ENCODE results near the gene PRKAG2.

PRKAG2 gene

DNA sequence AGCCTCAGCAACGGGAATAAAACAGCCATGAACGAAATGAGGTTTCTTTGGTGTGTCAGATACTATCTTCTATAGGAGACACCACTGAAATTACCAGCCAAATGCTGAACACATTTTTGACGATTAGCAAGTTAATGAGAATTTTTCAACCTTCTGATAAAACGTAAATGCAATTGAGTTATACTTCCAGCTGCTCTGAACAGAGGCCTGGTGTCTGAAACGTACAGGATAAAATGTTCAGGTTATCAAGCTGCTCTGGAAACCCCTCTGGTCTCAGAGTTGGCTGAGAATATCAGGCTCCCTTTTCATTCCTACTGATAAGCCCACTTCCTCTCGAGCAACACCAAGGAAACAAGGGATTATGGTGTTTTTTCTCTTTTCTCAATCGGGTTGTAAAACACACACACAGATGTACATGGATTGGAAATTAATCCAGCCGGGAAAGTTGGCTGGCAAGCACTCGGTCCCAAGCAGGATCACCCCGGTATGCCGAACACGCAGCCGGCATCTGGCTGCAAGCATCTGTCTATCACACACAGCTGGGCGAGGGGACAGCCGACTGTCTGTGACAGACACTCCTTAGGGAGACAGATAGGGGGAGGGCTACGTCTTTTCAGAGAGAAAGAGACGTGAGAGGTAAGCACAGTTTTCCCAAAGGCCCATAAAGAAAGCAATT is 171.8 kb downstream of the PRKAG2 start:
- DNase-seq: no peak

DNA sequence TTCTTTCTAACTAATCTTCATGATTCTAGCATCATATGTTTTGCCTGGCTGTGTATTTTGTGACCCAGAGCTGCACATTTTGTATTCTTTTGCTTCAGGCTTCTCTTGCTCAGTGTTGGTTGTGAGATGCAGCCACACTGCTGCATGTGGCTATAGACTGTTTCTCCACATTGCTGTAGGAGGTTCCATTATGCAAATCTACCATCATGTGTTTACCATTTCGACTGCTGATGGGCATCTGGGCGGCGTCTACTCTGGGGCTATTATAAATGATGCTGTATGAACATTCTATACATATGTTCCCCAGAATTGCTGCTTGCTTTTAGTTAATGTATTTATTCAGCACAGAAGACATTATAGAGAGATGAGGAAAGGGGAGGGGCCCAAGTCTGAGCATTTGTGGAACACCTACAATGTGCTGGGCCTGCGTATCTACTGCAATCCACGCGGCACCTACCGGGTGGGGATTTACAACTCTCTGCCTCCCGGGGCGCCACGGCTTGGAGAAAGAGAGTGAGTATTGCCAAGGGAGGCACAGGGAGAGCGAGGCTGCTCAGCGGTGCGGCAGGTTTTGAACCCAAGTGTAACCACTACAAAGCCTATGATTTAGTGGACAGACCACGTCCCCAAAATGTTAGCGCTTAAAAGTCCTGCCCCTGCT is 172.5 kb downstream of the PRKAG2 start:
- no peak for DNase-seq

DNA sequence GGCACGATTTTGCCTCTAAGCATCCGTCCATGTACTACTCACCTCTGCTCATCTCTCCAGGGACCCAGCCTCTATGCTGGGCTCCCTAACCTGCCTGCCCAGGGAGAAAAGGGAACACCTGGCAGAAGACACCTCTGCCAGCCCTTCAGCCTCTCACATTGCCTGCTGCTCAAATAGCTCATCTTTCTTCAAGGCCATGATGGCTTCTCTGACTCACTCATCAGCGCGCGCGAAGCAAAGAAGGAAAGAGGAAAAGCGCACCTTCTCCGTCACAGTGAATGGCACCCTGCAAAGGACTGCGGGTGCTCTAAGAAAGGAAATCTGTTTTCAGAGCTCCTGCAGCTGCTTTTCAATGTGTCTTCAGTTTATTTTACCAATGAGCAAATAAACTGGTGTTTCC is 174.0 kb downstream of the PRKAG2 start:
- DNase-seq: no peak

DNA sequence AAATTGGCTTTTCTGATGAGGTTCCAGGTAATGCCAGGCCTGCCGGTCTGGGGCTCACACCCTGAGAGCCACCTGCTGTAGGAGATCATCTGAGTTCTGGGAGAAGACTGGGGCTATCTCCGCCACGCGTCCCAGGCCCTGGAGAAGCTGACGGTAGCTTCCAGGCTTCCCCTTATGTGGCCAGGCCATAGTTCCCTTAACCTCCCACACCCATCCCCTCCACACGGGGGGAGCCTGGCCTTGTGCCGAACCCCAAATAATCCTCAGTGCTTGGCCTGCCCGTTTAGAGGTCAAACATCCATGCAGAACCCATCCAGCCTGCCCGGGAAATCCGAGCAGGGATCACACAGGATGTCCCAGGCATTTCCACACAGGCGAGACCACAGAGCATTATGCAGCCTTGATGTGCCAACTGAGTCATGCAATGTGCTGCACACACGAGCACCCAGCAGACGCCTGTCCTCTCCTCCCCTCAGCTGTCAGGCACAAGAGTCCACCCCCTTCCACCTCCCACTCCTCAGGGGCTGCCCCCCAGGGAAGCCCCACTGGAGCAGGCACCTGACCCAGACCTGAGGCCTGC is 176.2 kb downstream of the PRKAG2 start:
- no peak for DNase-seq

DNA sequence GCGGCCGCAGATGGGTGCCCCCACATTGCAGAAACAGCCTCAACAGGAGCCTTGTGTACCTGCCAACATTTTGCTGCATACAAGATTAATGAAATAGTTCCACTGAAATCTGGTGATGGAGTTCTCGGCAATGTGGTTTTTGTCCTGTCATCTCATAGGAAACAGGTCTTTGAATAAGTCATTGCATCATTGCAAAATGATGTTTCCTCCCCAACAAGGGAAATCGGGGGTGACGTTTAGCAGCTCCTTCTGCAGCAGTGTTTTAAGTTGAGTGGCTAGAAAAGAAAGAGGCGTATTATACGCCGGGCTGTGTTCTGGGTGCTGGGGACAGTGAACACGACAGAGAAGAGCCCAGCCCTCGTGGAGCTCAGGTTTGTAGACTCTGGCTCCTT is 177.0 kb downstream of the PRKAG2 start:
- no peak for DNase-seq

DNA sequence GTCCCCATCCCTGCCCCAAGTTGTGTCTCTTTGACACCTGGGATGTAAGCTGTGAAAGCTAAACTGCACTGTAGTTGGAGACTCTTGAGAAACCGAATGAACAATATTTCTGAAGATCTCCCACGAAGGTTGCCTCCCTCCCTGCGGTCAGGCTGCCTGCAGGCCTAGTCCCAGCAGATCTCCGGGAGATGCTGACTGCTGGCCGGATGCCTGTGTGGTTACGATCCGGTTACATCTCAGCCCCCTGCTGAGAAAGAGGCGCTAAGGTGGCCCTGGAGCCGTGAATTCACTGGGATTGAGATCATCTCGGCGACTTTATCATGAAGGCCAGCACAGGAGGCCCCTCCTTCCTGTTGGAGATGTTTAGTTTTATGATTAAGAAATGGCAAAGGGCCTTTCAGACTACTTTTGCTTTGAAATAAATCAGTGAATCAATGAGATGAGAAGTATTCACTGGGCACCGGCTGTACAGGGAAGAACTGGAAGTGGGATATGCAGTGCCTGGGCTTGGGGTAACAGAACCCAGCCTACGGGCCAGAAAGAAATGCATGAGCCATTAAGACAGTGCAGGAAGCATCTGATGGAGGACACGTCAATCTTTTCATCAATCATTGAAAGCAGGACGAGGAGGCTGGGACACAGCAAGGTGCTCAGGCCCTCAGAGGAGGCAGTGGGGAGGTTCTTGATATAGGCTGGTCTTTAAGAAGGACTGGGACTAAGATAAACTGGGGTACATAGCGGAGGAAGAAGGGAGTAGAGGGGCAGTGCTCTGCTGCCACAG is 177.6 kb downstream of the PRKAG2 start:
- DNase-seq: no peak

DNA sequence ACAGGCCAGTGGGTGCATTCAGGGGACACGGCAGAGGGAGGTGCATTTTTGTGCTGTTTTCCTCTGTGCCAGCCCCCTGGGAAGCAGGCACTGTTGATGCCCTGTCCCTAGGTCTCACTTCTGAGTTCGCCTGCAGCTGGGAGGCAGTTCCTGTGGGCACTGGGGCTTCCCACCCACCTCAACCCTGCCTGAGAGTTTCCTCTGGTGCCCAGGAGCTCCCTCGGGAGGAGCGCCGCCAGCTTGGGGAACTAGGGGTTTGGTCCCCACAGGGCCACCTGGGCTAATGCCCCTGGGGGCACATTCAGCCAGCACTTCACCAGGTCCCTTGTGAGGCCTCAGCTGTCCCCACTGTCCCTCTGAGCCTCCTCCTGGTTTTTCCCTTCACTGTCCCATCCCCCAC is 179.0 kb downstream of the PRKAG2 start:
- DNase-seq: no peak

DNA sequence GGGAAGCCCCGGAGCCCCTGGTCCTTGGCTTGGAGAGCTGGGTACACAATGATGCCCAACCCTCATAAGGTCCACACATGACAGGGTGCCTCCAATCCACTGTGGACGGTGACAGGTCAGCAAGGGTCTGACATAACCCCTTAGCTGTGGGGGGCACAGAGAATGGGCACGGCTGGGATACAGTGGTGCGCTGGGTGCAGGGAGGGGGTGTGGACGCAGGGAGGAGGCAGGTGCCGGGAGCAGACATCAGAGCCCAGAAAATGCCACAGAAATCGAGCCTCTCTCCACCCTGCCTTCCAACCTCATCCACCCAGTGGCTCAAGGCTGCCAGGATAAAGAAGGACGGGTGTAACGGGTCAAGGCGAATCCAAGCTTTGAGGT is 179.4 kb downstream of the PRKAG2 start:
- no peak for DNase-seq

DNA sequence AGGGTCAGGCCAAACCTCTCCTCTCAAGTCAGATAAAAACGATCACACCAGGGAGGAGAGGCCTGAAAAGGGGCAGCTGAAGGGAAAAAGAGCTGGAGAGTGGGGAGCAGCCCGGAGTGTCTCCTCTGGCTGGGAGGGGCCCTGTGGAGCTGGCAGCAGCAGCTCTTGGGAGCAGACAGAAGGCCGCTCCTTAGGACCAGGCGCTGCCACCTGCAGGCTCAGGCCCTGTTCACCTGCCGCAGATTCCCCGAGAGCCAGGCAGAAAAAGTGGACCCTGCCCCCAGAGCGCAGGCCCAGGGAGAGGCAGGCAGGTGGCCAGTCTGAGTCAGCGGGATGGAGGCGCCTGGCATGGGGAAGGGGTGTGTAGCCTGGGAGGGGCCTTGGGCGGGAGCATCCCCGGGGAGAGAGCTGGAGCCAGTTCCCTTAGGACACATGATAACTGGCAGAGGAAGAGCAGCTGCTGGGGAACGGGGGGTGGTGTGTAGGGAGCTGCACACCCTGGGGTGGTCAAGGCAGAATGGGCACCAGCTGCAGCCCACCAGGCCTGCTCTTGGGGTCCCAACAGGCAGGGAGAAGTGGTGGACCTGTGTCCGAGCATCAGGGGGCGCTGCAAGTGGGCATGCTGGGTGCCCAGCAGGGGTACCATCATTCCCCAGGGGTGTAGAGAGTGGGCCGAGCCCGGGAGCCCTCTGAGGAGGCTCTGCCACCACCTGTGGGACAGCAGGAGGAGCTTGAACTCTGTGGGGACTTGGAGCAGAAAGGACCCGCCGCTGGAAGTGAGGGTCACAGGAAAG is 180.0 kb downstream of the PRKAG2 start:
- DNase-seq: no peak

DNA sequence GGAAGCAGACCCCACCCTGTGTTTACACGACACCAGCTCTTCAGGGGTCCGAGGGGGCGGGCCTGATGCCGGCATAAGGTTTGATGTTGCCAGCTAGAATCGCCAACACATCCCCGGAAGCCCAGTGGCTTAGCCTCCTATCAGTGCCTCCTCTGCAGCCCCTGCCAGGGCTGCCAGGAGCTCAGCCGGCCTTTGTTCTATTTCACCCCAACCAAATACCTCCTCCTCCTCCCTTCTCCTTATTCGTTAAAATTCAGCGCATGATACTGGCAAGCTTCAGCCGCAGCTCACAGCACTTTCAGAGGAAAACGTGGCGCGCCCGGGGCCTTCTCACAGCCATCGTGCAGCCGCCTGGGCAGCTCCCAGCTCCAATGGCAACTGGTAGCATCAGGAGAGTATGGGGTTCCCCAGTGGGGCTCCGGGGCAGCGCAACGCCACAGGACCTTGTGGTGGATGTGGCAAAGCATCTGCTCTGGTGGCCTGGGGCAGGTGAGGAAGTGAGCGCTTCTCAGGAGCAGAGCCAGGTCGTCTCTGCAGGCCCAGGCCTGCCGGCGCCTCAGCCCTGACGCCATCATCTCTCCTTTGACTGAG is 180.9 kb downstream of the PRKAG2 start:
- DNase-seq: no peak

DNA sequence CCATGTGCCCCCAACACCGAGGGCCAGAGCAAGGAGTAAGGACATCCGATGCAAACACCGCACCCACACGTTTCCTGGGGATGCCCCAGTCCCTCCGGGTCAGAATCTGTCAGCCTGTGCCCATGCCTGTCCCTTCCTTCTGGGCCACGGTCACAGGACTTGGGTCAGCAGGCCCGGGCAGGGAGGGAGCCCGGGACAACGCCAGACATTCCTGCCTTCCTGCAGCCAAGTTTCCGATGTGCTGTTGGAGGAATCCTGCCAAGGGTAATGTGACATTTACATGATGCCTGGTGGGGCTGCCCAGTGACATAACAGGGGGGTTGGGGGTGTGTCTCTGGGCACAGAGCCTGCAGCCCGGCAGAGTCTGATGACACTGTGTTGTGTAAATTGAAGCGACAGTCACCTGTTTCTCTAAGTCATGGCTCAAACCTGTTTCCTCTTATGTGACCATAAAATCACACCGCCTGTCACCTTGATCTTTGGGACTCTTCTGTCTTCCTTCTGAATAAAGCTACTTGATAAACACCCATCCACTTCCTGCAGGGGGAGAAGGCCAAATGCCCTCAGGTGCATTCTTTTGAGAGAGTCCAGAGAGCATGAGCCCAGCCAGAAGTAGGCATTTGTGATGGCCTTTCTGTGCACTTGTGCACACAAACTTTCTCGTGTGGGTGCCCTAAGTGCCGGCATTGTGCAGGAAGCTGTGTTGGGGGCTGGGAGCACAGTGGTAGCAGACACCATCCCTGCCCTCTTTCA is 181.9 kb downstream of the PRKAG2 start:
- DNase-seq: no peak

DNA sequence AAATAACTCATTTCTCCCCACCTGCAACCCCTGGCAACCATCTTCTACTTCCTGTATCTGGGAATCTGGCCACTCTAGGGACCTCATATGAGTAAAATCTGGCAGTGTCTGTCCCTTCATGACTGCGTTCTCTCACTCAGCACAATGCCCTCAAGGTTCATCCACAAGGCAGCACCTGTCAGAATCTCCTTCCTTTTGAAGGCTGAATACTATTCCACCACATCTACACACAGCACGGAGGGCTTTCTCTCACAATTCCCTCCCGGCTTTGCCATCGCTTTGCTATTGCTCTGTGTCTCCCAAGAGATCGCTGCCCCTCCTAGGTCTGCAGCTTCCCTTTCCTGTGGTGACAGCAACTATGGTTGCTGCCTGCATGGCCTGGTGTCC is 182.5 kb downstream of the PRKAG2 start:
- no peak for DNase-seq

DNA sequence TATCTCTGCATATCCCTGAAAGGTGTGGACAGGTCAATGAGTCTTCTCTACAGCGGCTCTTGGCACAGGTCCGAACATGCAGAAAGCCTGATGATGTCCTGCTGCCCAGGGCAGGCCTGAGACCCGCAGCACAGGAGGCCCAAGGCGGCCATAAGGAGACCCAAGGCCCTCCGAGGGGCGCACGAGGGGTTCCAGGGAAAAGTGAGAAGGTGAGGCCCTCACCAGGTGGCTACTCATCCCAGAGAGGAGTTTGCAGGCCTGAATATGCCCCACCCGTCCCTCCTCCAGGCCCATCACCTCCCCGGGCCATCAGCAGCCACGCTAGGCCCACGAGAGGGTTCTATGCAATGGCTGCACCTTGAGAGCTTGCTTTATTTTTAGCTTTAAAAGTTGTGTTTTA is 183.8 kb downstream of the PRKAG2 start:
- no peak for DNase-seq

DNA sequence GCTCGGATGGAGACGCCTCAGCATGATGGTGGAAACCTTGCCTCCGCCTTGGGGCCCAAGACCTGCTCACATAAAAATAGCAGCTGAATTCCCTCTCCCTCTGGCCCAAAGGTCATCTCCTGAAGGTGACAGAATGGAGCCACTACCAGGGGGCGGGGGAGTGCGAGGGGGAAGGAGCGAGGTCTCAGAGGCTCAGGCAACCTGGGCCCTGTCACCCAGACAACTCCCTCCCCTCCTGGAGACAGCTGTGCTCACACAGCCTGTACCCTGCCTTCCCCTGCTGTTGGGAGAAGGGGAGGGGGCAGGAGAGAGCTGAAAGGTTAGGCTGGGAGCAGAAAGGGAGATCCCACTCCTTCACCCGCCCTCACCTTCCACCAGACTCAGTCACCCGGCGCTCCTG is 184.2 kb downstream of the PRKAG2 start:
- DNase-seq: no peak

DNA sequence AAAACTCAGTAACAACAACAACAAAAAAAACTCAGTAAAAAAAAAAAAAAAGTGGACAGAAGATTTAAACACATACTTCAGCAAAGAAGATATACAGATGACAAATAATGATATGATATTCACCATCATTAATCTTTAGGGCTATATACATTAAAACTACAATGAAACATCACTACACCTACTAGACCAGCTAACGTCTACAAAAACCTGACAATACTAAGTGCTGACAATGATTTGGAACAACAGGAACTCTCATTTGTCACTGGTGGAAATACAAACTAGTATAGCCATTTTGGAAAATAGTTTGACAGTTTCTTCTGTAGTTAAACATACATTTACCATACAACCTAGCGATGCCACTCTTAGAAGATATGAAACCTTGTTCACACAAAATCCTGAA is 185.5 kb downstream of the PRKAG2 start:
- DNase-seq: no peak

DNA sequence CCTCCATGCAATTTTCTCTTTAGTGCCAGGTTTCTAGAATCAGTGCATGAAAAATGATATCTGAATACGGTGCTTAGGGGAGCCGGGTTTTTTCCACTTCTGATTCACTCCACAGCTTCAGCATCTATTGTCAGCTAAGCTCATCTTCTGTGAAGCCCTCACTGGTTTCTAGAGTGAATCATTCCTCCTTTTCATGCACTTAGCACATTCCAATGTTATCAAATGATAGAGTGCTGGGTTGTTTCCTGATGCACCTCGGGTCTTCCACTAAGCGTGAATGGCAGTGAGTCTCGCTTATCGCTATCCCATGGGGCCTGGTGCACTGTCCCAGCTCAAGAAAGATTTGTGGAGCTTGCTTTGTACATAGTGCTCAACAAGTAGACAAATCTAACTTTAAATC is 186.3 kb downstream of the PRKAG2 start:
- no peak for DNase-seq

DNA sequence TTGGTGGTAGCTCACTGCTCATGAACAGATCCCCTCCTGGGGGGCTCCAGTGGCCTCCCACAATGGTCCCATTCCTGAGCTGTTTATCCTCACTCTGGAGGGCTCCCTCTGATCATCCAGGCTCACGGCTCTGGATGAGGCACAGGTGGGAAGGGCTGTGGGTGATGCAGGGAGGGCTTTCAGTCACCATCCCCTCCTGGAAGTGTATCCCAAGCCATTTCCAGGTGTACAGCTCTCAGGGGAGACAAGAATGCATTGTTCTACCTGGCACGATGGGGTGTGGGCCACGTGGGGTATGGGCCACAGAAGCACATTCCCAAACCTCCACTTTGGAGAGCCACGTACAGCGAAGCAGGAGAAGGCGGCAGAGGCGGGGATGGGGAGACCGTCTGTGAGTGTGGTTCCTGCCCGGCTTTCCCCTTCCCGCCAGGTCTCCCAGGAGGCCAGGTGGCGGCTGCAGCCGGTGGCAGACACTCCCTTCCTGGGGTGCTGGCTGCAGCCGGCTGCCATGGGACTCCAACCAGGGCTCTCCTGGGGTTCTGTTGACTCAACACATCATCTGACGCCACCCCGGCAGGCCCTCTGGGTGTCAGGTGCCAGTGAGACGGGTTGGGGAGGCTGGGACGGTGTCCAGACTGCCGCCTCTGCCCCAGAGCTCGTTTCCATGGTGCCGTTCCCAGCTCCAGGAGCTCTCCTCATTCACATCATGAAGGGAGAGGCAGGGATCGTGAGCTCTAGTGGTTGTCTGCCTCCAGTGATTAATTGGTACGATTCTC is 187.5 kb downstream of the PRKAG2 start:
- no peak for DNase-seq

DNA sequence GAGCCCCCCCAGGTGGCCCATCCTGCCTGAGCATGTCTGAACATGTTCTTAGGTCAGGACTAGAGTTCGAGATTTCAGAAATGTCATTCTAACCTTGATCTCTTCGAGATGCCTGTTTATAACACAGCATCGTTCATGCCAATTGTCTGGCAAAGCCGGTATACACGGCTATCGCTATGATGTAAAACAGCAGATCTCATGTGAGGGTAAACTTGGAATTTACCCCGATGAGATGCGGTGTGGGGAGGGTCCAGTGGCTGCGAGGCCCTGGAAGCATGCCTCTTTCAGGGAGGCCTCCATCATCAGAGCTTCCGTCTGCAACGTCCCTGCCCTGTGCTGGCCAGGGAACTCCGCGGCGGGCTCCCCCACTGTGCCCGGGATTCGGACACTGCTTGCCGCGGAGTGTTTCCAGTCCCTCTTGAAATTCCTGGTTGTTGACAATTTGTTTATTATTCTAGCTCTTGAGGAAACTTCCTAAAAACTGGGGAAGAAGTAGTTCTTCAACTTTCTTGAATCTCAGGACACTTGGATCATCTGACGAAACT is 188.6 kb downstream of the PRKAG2 start:
- DNase-seq: no peak

DNA sequence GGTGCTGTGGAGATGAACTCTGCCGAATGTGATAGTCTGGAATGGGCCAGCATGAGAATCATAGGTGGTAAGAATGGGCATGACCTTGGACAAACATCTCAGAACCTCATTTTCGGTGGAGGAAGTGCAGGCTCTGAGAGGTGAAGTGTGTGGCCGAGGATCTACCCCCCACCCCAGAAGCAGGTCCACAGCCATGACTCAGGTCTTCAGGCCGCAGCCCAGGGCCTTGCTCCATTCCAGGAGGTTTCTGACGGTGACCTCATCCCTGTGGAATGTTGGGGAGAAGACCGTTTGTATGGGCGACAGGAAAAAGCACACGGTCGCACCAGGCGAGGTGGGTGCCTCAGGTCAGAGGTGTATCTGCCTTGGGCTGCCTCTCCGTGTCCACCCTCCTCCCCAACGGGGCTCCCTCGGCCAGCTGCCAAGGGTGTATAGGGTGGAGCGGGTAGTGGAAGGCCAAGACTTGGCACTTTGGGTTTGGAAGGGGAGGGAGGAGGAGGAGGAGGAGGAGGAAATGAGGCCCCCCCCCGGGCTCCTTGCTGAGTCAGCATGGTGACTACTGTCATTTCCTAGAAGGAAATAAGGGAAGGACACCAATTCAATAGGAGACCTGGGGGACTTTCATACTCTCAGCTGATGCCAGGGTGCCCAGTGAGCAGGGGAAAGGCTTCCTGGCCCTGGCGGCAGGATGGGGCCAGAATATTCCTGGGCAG is 189.2 kb downstream of the PRKAG2 start:
- DNase-seq: no peak

DNA sequence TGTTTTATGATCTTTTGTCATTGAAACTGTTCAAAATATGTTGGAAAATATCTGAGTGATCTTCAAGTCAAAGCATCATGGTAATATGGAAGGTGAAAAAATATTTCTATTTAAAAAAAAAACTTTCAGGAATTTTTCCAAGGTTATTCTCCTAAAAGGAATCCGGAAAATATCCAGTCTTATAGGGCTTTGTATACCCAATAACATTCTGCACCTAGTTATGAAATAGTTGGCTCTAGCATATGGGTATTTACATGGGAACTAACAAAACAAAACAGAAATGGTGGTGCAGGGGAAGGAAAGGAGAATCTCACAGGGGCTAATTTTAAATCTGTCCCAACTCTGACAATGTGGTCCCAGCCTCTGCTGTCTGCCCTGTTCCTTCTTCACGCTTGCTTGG is 190.1 kb downstream of the PRKAG2 start:
- no peak for DNase-seq
